H1 (cell line): ENCODE results near the gene CCNK.

Source experiments
- POLR2A ChIP-seq, 2 experiments: IDR thresholded peaks; 1 replicate in 1 of 2; 2 replicates in 1 of 2; pipeline ENCODE4 v1.6.1; 2011; ENCODE audit warnings: low read depth in 2 of 2, low read length in 2 of 2, mild to moderate bottlenecking in 2 of 2; ENCODE audit errors: control extremely low read depth in 1 of 2
- YY1 ChIP-seq: IDR thresholded peaks from 2 replicates; pipeline ENCODE4 v1.6.1; 2011; ENCODE audit warnings: low read depth, mild to moderate bottlenecking, low read length
- TF ChIP-seq, protein P1 (sequence below): IDR thresholded peaks from 2 replicates; pipeline ENCODE4 v1.6.1; 2012; ENCODE audit warnings: inconsistent platforms

DNA sequence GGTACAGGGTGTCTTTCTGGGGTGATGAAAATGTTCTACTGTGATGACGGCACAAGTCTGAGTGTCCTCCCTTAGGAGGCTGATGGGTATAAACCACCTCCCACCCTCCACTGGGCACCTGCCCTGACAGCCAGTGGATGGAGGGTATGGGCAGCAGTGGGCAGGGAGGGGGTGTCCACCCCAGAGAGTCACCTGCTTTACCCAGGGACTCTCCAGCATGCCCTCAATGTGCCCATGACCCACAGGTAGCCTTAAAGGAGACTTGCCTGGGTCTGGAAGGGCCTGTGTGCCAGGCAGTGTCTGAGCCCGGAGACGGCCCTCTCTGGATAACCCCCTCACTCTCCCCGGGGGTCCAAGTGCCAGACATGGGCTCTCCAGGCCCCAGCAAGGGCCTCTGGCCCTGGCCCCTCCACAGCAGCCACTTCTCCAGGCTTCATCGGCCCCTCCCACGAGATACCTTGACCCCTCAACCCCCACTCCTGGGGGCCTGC lies 38.8 kb downstream of the CCNK start:
- TF ChIP-seq YY1: no peak
- no peak for TF ChIP-seq POLR2A (IDR thresholded peaks at IDR 0.05; ENCODE audit: control extremely low read depth in 1 of 2, low read depth in 2 of 2, low read length in 2 of 2)
- TF ChIP-seq, protein P1, sequence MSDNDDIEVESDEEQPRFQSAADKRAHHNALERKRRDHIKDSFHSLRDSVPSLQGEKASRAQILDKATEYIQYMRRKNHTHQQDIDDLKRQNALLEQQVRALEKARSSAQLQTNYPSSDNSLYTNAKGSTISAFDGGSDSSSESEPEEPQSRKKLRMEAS: no peak
